GM10248 (cell line): Measurements from ENCODE around the gene HBM.

ENCODE experiments used
- CTCF ChIA-PET: fragments of 300-600 bp; sonication (Branson Sonifier 250); formaldehyde crosslinking; extraction: SDS; loops from one replicate; lab custom pipeline; 2021; ENCODE audit warnings: antibody characterized with exemption; lab: Yijun Ruan, JAX
- POLR2A ChIA-PET: fragments of 350-650 bp; sonication (Branson Sonifier 250); formaldehyde crosslinking; extraction: SDS; loops from one replicate; lab custom pipeline; 2020; ENCODE audit warnings: antibody characterized with exemption; lab: Yijun Ruan, JAX
- DNase-seq: peaks from one replicate; pipeline ENCODE4 v3.0.0; 2012; ENCODE audit errors: extremely low spot score
- CTCF ChIP-seq: IDR thresholded peaks from 2 replicates; pipeline ENCODE4 v1.5.1; 2012; ENCODE audit warnings: mild to moderate bottlenecking, low read depth; ENCODE audit errors: extremely low read depth, missing control alignments, control extremely low read depth

Gene HBM

GRCh38 chr16:130533-131173, 35.1 kb upstream of the HBM start:
- TF ChIP-seq CTCF: no peak
- no peak for DNase-seq
- CTCF ChIA-PET: interaction anchor here (0.8 kb wide), 1 partner anchor 14 kb away, joined by 3 read pairs; no protein-coding TSS in a partner anchor
- POLR2A ChIA-PET: no interaction called here

GRCh38 chr16:132120-132519, 33.7 kb upstream of the HBM start:
- POLR2A ChIA-PET: no interaction called here
- TF ChIP-seq CTCF: no peak
- CTCF ChIA-PET: interaction anchor here (2.4 to 2.6 kb wide), 2 partner anchors 23 to 25 kb away, joined by 8 to 9 read pairs; no protein-coding TSS in a partner anchor
- no peak for DNase-seq

- no peak for TF ChIP-seq CTCF
- CTCF ChIA-PET: interaction anchor here (0.9 to 2.8 kb wide), 6 partner anchors 15 to 228 kb away, joined by 3 to 15 read pairs (median 8); no protein-coding TSS in a partner anchor
- DNase-seq: no peak
- POLR2A ChIA-PET: no interaction called here
These were observed 32.1 kb upstream of the HBM start for GRCh38 chr16:133716-134115.

GRCh38 chr16:138049-138417, 27.7 kb upstream of the HBM start:
- TF ChIP-seq CTCF: no peak
- CTCF ChIA-PET: interaction anchor here (1.0 kb wide), 1 partner anchor 31 kb away, joined by 3 read pairs; no protein-coding TSS in a partner anchor
- POLR2A ChIA-PET: no interaction called here

GRCh38 chr16:140175-140857, 25.5 kb upstream of the HBM start:
- POLR2A ChIA-PET: no interaction called here
- CTCF ChIA-PET: interaction anchor here (0.7 to 1.9 kb wide), 2 partner anchors 34 to 43 kb away, joined by 4 to 5 read pairs; no protein-coding TSS in a partner anchor
- DNase-seq: no peak
- no peak for TF ChIP-seq CTCF

More at GRCh38 chr16:138049-138417, 27.7 kb upstream of the HBM start:
- peak; percentile 45 for DNase-seq

DNA sequence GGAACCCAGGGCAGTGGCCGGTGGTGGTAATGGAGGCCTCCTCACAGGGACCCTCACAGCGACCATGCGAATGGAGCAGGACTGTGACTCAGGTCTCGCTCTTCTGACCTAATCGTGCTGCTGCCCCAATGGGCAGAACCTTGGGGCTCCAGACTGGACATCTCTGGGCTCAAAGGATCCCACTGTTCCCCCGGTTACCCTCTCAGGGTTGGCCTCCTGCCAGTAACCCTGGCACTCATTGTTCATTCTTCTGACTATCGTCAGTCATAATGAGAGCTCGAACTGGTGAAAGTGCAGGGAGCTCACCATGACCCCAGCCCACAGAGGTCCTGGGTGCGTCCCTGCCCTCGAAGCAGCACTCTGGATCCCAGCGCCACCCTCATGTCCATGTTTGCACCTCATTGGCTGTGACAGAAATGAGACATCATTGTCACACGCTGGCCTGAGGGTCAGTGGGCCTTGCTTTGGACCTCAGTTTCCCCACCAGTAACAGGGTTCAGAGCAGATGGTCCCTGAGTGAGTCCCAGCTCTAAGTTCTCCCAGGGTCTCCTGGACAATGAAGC, 23.3 kb upstream of the HBM start:
- no peak for TF ChIP-seq CTCF
- CTCF ChIA-PET: no interaction called here
- no peak for DNase-seq
- POLR2A ChIA-PET: no interaction called here
